COLO829 (cell line): ENCODE measurements around the gene LRMDA.

Experiments used
- DNase-seq: peaks from one replicate; pipeline ENCODE4 v3.0.0; 2012; ENCODE audit warnings: low spot score

Gene LRMDA

DNA sequence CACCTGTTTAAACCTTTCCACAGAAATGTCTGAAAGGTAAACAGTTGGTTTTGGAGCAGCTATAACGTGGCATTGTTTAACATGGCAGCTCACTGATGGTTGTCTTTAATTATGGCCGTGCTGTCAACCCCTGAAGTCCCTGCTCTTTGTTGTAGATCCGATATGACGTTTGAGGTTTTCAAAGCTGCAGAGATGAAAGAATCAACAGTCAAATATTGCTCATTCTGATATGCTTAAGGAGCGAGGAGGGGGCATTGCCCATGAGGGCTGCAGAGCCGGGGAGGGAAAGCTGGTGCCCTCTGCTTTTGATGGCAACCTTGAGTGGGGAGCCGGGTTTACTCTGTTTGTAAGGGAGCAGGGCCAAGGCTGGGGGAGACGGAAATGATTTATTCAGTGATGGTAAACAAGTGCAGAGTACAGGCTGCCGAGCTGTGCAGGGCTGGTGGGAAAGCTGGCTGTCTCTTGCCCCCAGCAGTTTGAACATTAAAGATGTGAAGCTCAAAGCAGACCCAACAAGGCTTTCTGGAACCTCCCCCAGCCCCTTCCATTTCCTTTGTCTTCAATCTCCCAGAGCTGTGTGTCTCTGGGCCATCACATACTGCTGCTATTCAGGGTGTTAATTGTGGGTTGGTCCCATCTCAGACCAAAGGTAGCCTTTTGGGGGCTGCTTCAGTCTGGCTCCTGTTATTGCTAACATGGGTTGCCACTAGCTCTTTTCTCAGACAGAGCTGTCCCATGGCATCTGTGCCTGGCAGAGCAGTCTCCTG lies 345.5 kb downstream of the LRMDA start:
- no peak for DNase-seq

GRCh38 chr10:75778665-75779064 lies 347.2 kb downstream of the LRMDA start:
- DNase-seq, result no peak

DNA sequence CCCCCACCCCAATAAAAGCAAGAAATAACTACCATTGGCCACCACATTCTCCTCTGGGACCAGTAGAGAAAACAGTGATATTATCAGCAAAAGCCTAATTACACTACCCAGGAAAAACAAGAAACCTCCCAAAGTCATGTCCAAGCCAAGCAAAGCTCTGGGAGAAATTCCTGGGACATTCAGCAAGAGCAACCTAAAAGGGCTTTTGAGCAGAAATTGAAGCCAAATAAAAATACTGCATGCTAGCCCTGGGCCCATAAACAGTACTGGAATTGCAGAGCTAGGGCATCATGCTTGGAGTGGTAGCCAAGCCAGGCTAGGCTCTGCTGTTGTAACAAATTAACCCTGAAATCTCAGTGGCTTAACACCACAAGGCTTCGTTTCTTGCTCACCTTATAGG lies 347.9 kb downstream of the LRMDA start:
- no peak for DNase-seq

GRCh38 chr10:75782463-75783248 lies 351.2 kb downstream of the LRMDA start:
- no peak for DNase-seq

- peak; percentile 60 for DNase-seq
Measured at GRCh38 chr10:75788394-75789205, 357.2 kb downstream of the LRMDA start.

GRCh38 chr10:75793848-75794247 lies 362.4 kb downstream of the LRMDA start:
- no peak for DNase-seq

GRCh38 chr10:75801121-75801520 lies 369.7 kb downstream of the LRMDA start:
- no peak for DNase-seq

DNA sequence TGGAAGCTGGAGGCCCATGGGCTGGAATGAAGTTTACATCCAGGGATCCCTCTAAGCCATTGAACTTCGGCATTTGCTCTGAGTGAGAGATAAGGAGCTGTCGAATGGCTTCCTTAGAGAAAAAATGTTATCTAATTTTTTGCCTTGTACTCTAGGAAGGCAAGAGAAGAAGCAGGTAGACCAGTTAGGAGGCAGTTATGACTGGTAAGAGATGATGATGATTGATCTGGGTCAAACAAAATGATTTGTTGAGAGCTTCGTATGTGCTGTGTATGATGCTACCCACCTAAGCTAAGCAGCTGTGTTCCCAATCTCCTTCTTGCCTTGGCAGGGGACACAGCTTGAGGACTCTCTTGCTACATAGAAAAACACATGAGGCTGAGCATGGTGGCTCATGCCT lies 370.2 kb downstream of the LRMDA start:
- DNase-seq, result no peak

GRCh38 chr10:75803121-75803520 lies 371.7 kb downstream of the LRMDA start:
- no peak for DNase-seq

GRCh38 chr10:75803816-75804552 lies 372.6 kb downstream of the LRMDA start:
- DNase-seq, result no peak

- no peak for DNase-seq
Measured at GRCh38 chr10:75806186-75806585, 374.8 kb downstream of the LRMDA start.

DNA sequence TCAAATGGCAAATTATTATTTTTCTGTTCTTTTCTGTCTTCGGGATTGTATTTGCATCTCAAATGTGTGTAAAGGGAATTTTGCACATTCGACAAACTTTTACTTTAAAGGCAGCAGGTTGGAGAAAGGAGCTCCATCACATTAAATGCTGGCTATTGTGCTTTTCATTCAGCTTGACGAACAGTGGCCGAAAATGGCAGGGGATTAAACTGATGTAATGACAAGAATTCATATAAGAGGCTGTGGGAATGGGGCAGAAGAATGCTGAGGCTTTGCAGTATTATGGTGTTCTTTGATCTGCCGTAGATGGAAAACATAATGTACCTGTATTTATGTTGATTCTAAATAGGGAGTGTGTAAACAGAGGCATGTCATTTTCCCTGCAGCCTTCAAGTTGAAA lies 376.0 kb downstream of the LRMDA start:
- no peak for DNase-seq

GRCh38 chr10:75809003-75809402 lies 377.6 kb downstream of the LRMDA start:
- DNase-seq, result no peak

- no peak for DNase-seq
Measured at GRCh38 chr10:75814014-75814413, 382.6 kb downstream of the LRMDA start.

DNA sequence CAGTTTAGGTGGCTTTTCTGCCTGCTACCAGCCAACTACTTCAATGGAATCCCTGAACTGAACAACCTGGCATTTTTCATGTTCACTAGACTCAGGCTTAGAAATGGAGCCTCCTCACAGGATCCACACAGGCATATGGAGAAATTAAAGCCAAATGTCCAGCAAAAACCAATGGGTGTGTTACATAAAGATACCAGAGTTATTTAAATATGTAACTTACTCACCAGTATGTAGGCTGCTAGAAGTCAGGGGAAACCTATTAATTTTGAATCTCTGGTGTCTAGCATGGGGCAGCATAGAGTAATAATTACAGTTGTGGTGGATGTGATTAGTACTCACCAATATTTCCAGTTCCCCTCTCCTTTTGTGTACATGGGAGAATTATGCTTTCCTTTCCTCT lies 383.6 kb downstream of the LRMDA start:
- DNase-seq, result no peak

- no peak for DNase-seq
Measured at GRCh38 chr10:75817198-75817597, 385.8 kb downstream of the LRMDA start.

DNA sequence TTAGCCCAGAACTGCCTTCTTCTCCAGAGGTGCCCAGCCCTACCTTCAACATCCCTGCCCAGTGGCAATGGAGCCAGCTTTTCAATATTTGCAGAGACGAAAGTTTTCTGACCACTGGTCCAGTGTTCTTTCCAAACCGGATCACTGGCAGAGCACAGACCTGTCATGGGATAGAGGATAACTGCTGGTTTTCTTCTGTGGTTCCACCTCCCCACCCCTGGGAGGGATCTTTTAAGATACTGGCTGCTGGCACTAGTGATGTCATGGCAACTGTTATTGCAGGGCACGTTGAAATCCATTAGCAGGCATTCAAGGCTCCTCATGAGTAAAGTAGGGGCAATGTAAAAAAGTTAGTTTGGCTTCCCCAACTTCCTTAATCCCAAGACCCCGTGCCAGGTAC lies 387.1 kb downstream of the LRMDA start:
- peak; percentile 5 for DNase-seq

DNA sequence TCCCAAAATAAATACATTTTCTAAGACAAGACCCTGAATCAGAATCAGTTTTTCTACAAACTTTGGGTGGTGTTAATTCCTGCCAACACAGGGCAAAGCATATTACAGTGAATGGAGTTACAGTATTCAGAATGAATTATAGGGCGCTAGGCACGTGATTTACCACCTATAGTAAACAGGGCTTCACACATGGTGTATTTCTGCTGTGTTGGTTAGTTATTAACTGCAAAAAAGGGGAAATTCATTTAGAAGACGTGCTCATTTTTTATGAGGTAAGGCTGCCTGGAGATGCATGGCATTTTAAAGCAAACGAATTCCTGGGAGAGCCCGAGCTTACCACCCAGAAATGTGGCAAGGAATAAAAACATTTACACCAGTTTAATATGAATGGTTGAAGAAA lies 393.8 kb downstream of the LRMDA start:
- DNase-seq, result no peak

GRCh38 chr10:75825661-75826060 lies 394.2 kb downstream of the LRMDA start:
- DNase-seq, result no peak

DNA sequence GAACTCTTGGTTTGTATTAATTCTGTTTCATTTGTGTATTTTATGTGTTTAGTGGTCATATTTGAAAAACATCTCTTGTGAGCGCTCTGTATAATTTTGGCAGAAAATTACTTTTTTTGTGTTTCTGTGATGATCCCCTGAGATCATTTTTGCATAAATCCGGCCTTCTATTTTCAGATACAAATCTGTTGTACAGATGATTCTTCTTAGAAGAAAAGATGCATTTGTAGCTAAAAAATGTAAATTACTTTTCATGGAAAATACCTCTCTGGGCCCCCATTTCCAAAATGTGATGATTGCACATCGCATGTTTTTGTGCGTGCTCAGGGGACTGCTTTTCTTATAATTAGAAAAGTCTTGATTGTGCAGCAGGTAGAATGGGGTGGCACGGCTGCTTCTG lies 395.4 kb downstream of the LRMDA start:
- no peak for DNase-seq

DNA sequence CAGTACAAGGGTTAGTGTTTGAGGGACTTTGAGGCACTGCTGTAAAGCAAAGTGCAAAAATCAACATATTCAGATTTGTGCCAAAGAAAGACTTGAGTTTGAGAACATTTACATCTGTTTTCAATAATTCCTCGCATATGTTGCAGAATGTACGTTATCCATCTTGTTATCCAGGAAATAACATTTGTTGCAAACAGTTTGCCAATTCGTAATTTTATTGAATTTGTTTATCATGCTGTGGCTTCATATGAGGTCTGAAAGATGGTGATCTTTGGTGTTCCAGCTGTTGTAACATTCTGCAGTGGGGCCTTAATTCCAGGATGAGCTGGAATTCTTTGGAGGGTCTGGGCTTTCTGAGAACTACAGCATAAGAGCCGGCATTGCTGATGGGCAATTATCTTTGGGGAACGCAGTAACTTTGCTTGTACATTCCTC lies 396.2 kb downstream of the LRMDA start:
- no peak for DNase-seq

GRCh38 chr10:75828413-75828812 lies 397.0 kb downstream of the LRMDA start:
- no peak for DNase-seq
